HepG2 (cell line): ENCODE results near the gene UCN. TPM values are rescaled to one million over a fixed set of nuclear protein-coding genes. Genes with fewer than 3 reads are reported as not detected.
A peak's percentile ranks its signal among the peaks of the same experiment; 100 is the strongest.

Experiments
- ATF7 ChIP-seq, 2 experiments: fragments of 450-650 bp in 1 of 2; sonication (generic) in 1 of 2; formaldehyde crosslinking in 1 of 2; IDR thresholded peaks; 2 replicates each; pipeline versions ENCODE4 v1.4.0 to v1.6.1; 2016 to 2020; ENCODE audit warnings: antibody characterized with exemption in 1 of 2, mild to moderate bottlenecking in 1 of 2, missing genetic modification reagents in 1 of 2
- CBX2 ChIP-seq, 2 experiments: fragments of 200-600 bp in 1 of 2; sonication (generic); formaldehyde crosslinking in 1 of 2; IDR thresholded peaks; 2 replicates each; pipeline versions ENCODE4 v1.7.0 to v1.8.1; 2018 to 2022; ENCODE audit warnings: low read depth in 2 of 2, low read length in 1 of 2, mild to moderate bottlenecking in 1 of 2, missing genetic modification reagents in 1 of 2
- CERS6 ChIP-seq: sonication (generic); formaldehyde crosslinking; IDR thresholded peaks from 2 replicates; pipeline ENCODE4 v1.5.0; 2020; ENCODE audit warnings: missing genetic modification reagents
- DMAP1 ChIP-seq: IDR thresholded peaks from 2 replicates; pipeline ENCODE4 v1.6.1; 2016
- FOXO4 ChIP-seq: sonication (generic); formaldehyde crosslinking; conservative IDR thresholded peaks from 2 replicates; pipeline ENCODE4 v1.8.1; 2023; ENCODE audit warnings: missing genetic modification reagents
- FOXP1 ChIP-seq, 2 experiments: fragments of 450-650 bp in 1 of 2; IDR thresholded peaks; 2 replicates each; pipeline ENCODE4 v1.6.1; 2017 to 2018; ENCODE audit warnings: antibody characterized with exemption in 1 of 2
- HBP1 ChIP-seq: IDR thresholded peaks from 2 replicates; pipeline ENCODE4 v1.6.1; 2016; ENCODE audit warnings: low read depth, control low read depth
- HNRNPL ChIP-seq: fragments of 200-400 bp; formaldehyde crosslinking; IDR thresholded peaks from 2 replicates; pipeline ENCODE4 v1.6.1; 2017; ENCODE audit warnings: mild to moderate bottlenecking, low read depth, low read length
- ISL2 ChIP-seq: sonication (generic); formaldehyde crosslinking; IDR thresholded peaks from 2 replicates; pipeline ENCODE4 v1.5.0; 2020; ENCODE audit warnings: missing genetic modification reagents
- KDM2A ChIP-seq: sonication (generic); formaldehyde crosslinking; IDR thresholded peaks from 2 replicates; pipeline ENCODE4 v1.4.0; 2020; ENCODE audit warnings: low read depth, missing genetic modification reagents, borderline replicate concordance
- MAFK ChIP-seq, 2 experiments: IDR thresholded peaks in 1 of 2; conservative IDR thresholded peaks in 1 of 2; 2 replicates each; pipeline ENCODE4 v1.6.1; 2011; ENCODE audit warnings: improper control_type of control experiment in 2 of 2, low read length in 2 of 2
- MBNL3 ChIP-seq: fragments of 250-450 bp; sonication (Bioruptor Pico); conservative IDR thresholded peaks from 2 replicates; pipeline ENCODE4 v1.8.0; 2022; ENCODE audit warnings: mild to moderate bottlenecking, inconsistent platforms
- MLXIP ChIP-seq: sonication (generic); formaldehyde crosslinking; IDR thresholded peaks from 2 replicates; pipeline ENCODE4 v1.9.0; 2021; ENCODE audit warnings: missing genetic modification reagents, borderline replicate concordance
- MTA1 ChIP-seq: sonication (generic); formaldehyde crosslinking; IDR thresholded peaks from 2 replicates; pipeline ENCODE4 v1.4.0; 2020; ENCODE audit warnings: missing genetic modification reagents, mild to moderate bottlenecking, borderline replicate concordance
- RORA ChIP-seq: sonication (generic); formaldehyde crosslinking; IDR thresholded peaks from 2 replicates; pipeline ENCODE4 v1.5.0; 2020; ENCODE audit warnings: mild to moderate bottlenecking, missing genetic modification reagents, moderate library complexity
- RXRA ChIP-seq: sonication (generic); formaldehyde crosslinking; IDR thresholded peaks from 2 replicates; pipeline ENCODE4 v1.5.1; 2020; ENCODE audit warnings: missing genetic modification reagents
- TAF15 ChIP-seq: fragments of 200-400 bp; formaldehyde crosslinking; IDR thresholded peaks from one replicate; pipeline ENCODE4 v1.6.1; 2018; ENCODE audit warnings: mild to moderate bottlenecking, low read depth, low read length; ENCODE audit not compliant: poor library complexity, severe bottlenecking
- ZNF18 ChIP-seq: sonication (generic); formaldehyde crosslinking; IDR thresholded peaks from 2 replicates; pipeline ENCODE4 v1.8.0; 2022; ENCODE audit warnings: mild to moderate bottlenecking, missing genetic modification reagents; ENCODE audit not compliant: insufficient replicate concordance
- polyA plus RNA-seq, 8 experiments: library from polyadenylated mRNA; depleted of rRNA in 3 of 8; stranded (reverse) in 7 of 8; unstranded in 1 of 8; fragments of >200 nt; fragmentation: Illumina TruSeq in 4 of 8; extraction: Trizol in 4 of 8; gene quantifications; 2 replicates each; pipeline versions ENCODE4 v1.2.1 to v1.2.3, GENCODE V29; 2011 to 2016; ENCODE audit warnings: low read depth in 4 of 8, missing spikeins in 1 of 8, mixed read lengths in 1 of 8; ENCODE audit not compliant: insufficient read depth in 1 of 8
- total RNA-seq, 5 experiments: library from RNA; depleted of rRNA; stranded (reverse); fragments of >200 nt; fragmentation: Illumina TruSeq; extraction: Trizol; gene quantifications; 2 replicates each; pipeline ENCODE4 v1.2.3, GENCODE V29; 2016; ENCODE audit warnings: low read depth in 1 of 5

UCN gene
- total and polyA plus RNA-seq, 2 of the 13 experiments (the other 11 are each of a cell fraction or from before 2014, with no cell fraction given), result 1.2 to 2.3 TPM

- TF ChIP-seq RORA (CRISPR knock-in tag) (no peak), MBNL3 (CRISPR knock-in tag) (no peak), MAFK (conservative IDR thresholded peaks at IDR 0.05 in 1 of 2, IDR thresholded peaks at IDR 0.05 in 1 of 2; ENCODE audit: low read length in 2 of 2) (no peak), RXRA (CRISPR knock-in tag) (peak; percentile 86), ISL2 (peak; percentile 32; the same call in 1 of the 2 replicates), HNRNPL (peak; percentile 91), FOXP1 (IDR thresholded peaks at IDR 0.05) (no peak), FOXP1 (CRISPR knock-in tag; IDR thresholded peaks at IDR 0.05) (peak; percentile 43; the same call in 1 of the 2 replicates), ATF7 (IDR thresholded peaks at IDR 0.05) (no peak), ATF7 (CRISPR knock-in tag; IDR thresholded peaks at IDR 0.05) (no peak; the same call in 1 of the 2 replicates), KDM2A (CRISPR knock-in tag) (peak; percentile 92), MTA1 (CRISPR knock-in tag) (no peak; the same call in 1 of the 2 replicates), TAF15 (peak; percentile 79), CBX2 (IDR thresholded peaks at IDR 0.05; ENCODE audit: low read depth, low read length) (no peak), CBX2 (CRISPR knock-in tag; IDR thresholded peaks at IDR 0.05; ENCODE audit: low read depth) (peak; percentile 95; the same call in 1 of the 2 replicates), ZNF18 (CRISPR knock-in tag) (peak; percentile 25), FOXO4 (CRISPR knock-in tag) (0 out of 2 replicates have a peak, but pooled peaks have one; percentile 6), MLXIP (peak; percentile 70; the same call in 1 of the 2 replicates), DMAP1 (CRISPR knock-in tag) (peak; percentile 25; the same call in 1 of the 2 replicates), HBP1 (CRISPR knock-in tag) (peak; percentile 80; the same call in 1 of the 2 replicates), CERS6 (CRISPR knock-in tag) (no peak)
Measured at GRCh38 chr2:27264753-27265535, 43.3 kb downstream of the UCN start (continued).
